ENCODE results near the gene CDH15. TPM values are rescaled to one million over a fixed set of nuclear protein-coding genes. Genes with fewer than 3 reads are reported as not detected.

CDH15 gene
- total and polyA plus RNA-seq, 2 donors (not counting 1 experiment from before 2014, with no cell fraction given) = not detected

- no peaks in the 10 kb centered on the region for H3K4me1 Mint-ChIP-seq
Measured at GRCh38 chr16:89233678-89234490, 62.3 kb downstream of the CDH15 start.

More at GRCh38 chr16:89233678-89234490, 62.3 kb downstream of the CDH15 start:
- WGBS (ENCODE audit: insufficient coverage) = 99% methylated on average over 13 of the region's 16 CpGs
- no peak overlapping the region for H3K27ac Mint-ChIP-seq
- H3K4me1 ChIP-seq (ENCODE audit: control insufficient read depth in 2 of 2, insufficient read depth in 2 of 2, low read length in 2 of 2) = no peaks in the 10 kb centered on the region
- H3K4me3 Mint-ChIP-seq = no peak overlapping the region
- no peaks in the 10 kb centered on the region for H3K9me3 Mint-ChIP-seq (ENCODE audit: insufficient read depth)
- H3K79me2 ChIP-seq (ENCODE audit: control insufficient read depth, insufficient read depth, low read length) = peaks cover 2% of the 10 kb centered on the region
- no peak for DNase-seq
- H3K27me3 Mint-ChIP-seq = no peaks in the 10 kb centered on the region
- peaks cover 5 to 19% of the 10 kb centered on the region in 2 experiments for H3K36me3 ChIP-seq (replicated peaks in 1 of 2; ENCODE audit: control extremely low read depth in 1 of 2, control insufficient read depth in 1 of 2, extremely low read depth in 1 of 2, insufficient read depth in 2 of 2, low read length in 1 of 2)
- H4K20me1 ChIP-seq (ENCODE audit: control insufficient read depth, insufficient read depth, low read length, poor library complexity, severe bottlenecking) = no peaks in the 10 kb centered on the region
- ATAC-seq (ENCODE audit: low read depth) = no peak
- no peak overlapping the region for H3K9ac ChIP-seq (ENCODE audit: low read length)
- H3K4me2 ChIP-seq (replicated peaks; ENCODE audit: low read depth, low read length, poor library complexity, severe bottlenecking) = no peak overlapping the region
- intact Hi-C loops (cut with micrococcal nuclease) = no loop called here
- no peak overlapping the region for H2AFZ ChIP-seq (ENCODE audit: insufficient read depth, low read depth, low read length, poor library complexity, severe bottlenecking)
- H3K27ac ChIP-seq (ENCODE audit: low read length in 2 of 2) = no peak overlapping the region
- ChIA-PET POLR2A (no interaction called here), CTCF (no interaction called here)
- peaks cover 0 to 6% (median 0%) of the 10 kb centered on the region in 3 donors for H3K9me3 ChIP-seq (ENCODE audit: control extremely low read depth in 1 of 3, control insufficient read depth in 2 of 3, insufficient read depth in 1 of 3, low read length in 2 of 3)
- no peaks in the 10 kb centered on the region for H3K27me3 ChIP-seq (replicated peaks in 1 of 4; ENCODE audit: control extremely low read depth in 1 of 4, control insufficient read depth in 3 of 4, insufficient read depth in 4 of 4, low read length in 3 of 4)
- TF ChIP-seq EZH2 (IDR thresholded peaks at IDR 0.05; ENCODE audit: borderline replicate concordance, insufficient read depth, low read depth, low read length, poor library complexity, severe bottlenecking) (no peak), CTCF (IDR thresholded peaks at IDR 0.05) (no peak)
- H3K4me3 ChIP-seq (ENCODE audit: control extremely low read depth in 1 of 5, extremely low read depth in 1 of 5, insufficient read depth in 1 of 5, low read depth in 2 of 5, low read length in 4 of 5) = no peak overlapping the region
